Activated CD4-positive, alpha-beta T cell treated with anti-CD3 and anti-CD28 coated beads, Interleukin-2, amount 50 U/mL, for 4 hours (primary cell): Measurements from ENCODE around the gene CRYL1.
"Not testable (repeated sequence)": the region's sequence is repeated elsewhere in the genome, so short reads cannot be mapped to it uniquely, and the experiment has no call there.

Source experiments
- DNase-seq, 2 experiments: peaks; one replicate each; pipeline ENCODE4 v3.0.0-alpha.2; 2020

CRYL1 gene

GRCh38 chr13:20446900-20447299 is 78.8 kb downstream of the CRYL1 start:
- no peak for DNase-seq

DNA sequence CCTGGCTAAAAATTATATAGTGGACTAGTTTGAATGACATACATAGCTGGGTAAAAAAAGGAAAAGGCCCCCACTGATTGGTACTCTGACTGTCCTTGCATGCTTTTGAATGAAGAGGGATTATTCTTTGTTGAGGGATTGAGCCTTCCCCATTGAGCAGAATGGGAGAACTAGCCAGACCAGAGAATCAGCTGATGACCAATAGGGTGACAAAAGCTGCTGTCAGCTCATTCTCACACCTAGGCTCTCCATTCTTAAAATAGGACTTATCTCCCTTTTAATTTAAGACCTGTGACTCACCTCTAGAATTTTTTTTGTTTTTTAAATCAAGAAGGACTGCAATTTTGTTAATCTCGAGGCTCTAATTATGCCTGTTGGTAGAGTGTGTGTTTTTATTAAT is 79.3 kb downstream of the CRYL1 start:
- no peak for DNase-seq

GRCh38 chr13:20442798-20443381 is 82.8 kb downstream of the CRYL1 start:
- DNase-seq: no peak

DNA sequence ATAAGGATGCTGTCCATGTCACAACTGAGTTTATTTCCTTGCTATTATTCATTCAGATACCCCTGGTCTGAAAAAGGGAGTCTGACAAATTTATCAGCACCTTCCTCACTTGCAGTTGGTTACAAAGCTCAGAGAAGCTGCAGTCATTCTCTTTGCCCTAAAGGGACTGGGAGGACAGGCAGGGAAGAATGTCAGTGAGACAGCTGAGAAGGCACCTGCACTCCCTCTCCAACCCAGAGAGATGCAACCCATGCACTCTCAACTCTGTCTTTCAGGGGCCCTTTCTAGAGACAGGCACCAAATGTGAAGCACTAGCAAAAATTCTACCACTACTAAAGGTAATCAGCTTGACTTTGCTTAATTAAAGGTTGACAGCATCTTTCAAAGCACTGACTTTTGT is 83.3 kb downstream of the CRYL1 start:
- DNase-seq: no peak

DNA sequence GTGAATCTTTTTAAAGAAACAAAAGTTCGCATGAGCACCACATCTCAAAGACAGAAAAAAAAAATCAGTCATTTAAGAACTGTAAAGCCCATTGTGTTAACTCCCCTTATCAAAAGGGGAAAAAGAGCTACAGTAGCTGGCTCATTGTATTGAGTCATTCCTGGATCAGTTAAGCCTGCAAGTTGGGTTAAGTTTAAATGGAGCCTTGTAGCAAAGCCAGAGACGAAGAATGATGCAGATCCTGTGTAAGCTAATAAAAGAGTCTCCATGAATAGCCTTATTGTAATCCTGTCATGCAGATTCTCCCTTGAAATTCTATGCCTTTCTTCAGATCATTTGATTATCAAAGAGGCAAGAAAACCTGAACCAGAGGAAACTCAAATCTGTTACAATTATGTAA is 83.8 kb downstream of the CRYL1 start:
- no peak for DNase-seq

GRCh38 chr13:20441056-20441455 is 84.6 kb downstream of the CRYL1 start:
- no peak for DNase-seq

GRCh38 chr13:20439261-20439660 is 86.4 kb downstream of the CRYL1 start:
- no peak for DNase-seq

DNA sequence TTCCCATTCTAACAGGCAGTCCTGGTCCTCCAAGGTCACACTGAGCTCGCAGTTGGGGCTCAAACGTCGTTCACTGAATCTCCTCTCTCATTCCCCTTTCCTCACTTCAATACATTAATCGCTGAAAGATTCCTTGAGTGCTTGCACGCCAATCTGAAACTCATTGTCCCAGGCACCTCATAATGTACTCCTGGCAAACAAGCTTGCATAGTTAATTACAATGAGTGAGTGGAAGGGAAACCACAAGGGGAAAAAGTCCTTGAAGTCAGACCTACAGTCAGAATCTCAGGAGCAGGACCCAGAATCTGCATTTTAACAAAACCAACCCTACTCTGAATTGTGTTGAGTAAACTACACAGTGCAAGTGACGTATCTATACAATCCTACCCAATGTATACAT is 86.9 kb downstream of the CRYL1 start:
- no peak for DNase-seq

DNA sequence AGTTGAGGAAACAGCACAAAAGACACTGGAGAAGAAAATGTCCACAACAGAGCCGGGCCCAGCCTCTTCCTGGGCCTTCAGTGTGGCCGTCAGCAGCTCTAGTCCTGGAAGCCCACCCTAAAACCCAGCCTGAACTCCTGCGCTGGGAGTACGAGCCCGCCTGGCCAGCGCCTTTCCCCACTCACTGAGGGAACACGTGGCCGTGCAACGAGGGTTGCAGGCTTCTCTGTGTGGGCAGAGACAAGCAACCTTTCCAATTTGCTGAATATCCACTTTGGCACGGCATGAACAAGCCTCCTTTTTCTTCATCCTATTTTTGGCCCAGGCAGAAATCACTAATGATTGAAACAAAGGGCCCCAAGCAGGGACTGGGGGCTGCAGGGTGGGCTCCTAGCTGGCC is 89.2 kb downstream of the CRYL1 start:
- DNase-seq: no peak

DNA sequence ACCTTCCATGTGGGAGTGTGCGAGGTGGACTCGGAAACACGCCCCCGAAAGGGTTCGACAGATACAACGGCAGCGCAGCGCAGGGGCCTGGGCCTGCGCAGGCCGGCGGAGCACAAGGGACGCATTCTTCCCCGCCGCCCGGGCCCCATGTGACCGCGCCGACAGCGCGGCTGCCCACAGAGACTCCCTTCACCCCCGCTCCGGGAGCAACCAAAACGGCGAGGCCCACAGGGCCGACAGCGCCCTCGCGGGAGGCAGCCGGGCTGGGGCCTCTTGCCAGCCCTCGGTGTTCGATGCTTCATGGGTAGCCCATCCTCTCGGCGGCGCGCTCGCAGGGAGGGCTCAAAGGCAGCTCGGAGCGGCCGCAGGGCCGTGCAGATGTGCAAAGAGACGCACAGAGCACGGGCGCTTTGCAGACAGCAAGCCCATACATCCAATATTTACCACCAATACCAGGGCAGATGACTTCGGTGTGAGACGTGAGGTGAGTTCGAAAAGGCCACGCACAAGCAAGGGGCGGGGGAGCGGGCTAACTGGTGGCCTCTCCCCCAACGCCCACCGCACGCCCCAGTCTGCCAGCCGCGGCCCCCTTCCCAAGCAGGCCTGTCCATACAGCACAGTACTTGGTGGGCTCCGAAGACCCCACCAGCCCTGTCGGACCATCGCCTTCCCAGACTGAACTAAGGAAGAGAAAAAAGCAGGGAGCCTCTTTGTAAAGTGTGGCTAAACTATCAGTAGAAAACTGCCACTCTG is 89.9 kb downstream of the CRYL1 start:
- DNase-seq: no peak

- DNase-seq: not testable (repeated sequence)
Measured at GRCh38 chr13:20434210-20434609, 91.4 kb downstream of the CRYL1 start.

DNA sequence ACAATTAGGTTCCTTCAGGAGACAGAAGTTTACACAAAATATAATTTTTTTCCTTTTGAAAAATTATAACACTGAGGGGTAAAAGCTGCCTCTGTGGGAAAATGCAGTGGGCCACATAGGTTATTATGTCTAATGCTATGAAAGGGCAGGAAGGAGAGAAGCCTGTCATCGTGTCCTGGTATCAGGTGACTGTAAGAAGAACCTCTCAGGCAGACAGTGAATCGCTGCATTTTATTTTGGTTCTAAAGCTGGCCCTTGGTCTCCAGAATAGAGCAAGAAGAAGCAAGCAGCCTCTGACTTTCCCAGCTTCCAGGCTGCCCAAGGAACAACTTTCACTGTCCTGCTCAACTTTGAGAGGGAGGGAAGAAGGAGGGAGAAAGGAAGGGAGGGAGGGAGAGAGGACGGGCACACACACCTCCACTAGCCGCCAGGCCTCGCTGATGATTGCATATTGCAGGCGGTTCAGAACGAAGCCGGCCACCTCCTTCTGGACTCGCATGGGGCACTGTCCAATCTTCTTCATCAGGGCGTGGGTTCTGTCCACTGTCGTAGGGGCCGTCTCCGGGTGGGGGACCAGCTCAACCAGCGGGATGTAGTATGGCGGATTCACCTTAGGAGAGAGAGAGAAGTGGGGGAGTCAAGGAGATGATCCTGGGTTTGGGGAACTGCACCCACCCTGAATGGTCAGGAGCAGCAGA is 93.8 kb downstream of the CRYL1 start:
- DNase-seq: no peak

GRCh38 chr13:20431080-20431479 is 94.6 kb downstream of the CRYL1 start:
- no peak for DNase-seq

DNA sequence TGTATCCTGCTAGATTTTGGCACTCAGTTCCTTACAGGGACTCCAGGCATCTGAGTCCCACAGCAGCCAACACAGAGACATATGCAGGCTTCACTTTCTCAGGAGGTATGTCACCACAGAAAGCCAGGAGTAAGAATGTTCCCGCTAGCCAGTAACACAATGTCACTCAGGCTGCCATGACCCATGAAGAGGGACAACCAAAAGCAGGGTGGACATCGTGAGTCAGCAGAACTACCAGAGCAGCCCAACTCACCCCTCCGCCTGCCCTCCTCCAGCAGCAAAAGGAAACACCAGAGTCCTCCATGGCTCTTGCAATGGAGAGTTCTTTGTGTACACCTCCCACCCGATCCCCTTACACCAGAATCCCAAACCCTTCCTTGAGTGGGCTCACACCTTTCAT is 95.4 kb downstream of the CRYL1 start:
- no peak for DNase-seq

DNA sequence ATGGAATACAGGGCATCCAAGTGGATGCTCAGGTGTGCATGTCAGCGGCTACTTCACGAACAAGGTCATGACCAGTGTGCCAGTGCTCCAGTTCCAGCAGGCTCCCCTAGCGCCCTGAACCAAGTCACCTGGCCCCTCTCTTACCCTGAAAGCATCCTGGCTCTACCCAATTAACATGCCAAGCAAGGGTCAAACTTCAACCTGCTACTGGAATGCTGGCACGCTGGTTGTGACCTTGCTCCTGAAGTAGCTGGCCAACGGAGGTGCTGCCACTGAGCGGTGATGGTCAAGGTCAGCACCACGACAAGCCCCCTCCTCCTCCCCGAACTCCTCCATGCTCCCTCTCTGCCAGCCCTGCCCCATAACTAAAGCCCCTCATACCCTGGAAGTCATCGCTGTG is 96.0 kb downstream of the CRYL1 start:
- no peak for DNase-seq

DNA sequence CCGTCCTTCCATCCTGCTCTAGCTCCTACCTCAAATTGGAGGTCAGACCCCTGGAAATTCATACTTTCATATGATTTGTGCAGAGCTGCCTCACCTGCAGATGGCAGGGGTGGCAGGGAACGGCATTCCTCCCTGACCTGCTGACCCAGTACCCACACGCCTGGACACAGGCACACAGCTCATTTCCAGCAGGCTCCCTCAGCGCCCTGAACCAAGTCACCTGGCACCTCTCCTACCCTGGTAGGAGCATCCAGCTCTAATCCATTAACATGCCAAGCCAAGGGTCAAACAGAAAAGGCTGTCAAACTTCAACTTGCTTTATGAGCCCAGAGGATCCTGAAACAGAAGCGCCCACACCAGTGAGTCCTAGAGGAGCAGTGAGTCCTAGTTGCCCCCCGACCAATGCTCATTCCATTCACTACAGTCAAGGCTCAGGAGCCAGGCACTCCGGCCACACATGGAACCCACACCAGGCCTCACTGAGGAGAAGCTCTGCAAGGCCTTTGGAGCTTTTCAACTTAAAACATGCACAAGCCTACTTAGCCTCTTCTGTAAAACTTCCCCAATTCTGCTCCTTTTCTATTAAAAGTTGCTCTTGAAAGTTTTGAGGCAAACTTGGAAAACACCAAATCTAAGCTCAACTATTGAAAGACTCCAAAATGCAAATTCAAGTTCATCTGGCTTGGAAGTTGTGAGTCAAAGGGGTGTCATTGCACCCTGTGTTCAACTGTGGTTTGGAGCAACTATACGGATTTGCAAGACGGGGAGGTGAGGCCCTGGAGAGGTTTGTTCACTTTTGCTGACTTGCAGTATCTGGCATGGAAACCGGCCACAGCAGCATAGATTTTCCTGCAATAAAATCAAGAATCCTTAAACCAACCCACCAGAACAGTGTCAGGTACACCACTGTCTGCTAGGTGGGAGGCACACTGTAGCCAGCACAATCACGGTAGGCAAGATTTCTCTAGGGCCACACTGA is 96.7 kb downstream of the CRYL1 start:
- no peak for DNase-seq

DNA sequence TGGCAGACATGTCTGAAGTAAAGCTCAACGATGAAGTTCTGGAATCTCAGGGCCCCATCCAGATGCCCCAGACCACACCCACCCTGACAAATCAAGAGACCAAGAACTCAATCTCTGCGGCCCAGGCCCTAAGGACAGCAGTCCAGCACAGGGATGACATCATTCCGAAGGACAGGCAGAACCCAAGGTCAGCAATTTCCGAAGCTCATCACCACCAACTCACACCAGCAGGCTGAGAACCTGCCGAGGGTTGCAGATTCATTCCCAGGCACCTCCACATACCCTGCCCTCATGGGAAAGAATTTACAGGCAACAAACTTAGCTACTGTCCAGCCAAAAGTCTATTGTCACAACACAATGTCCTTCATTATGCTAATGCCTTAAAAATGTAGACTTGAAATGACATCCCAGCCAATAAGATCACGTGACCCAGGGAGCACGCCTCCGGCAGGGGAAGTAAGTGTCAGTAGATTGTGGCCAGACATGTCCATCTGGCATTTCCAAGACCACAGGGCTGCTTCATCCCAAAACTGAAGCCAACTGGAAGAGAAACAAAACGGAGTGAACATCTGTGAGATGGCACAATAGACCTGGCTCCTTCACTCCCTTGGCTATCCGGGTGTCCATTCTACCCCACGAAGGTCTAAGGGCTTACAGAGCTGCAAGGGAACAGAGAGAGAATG is 98.8 kb downstream of the CRYL1 start:
- no peak for DNase-seq

- DNase-seq: no peak
Measured at GRCh38 chr13:20425819-20426219, 99.8 kb downstream of the CRYL1 start.

- no peak for DNase-seq
Measured at GRCh38 chr13:20424949-20425348, 100.7 kb downstream of the CRYL1 start.

- DNase-seq: no peak
Measured at GRCh38 chr13:20424559-20424852, 101.2 kb downstream of the CRYL1 start.

DNA sequence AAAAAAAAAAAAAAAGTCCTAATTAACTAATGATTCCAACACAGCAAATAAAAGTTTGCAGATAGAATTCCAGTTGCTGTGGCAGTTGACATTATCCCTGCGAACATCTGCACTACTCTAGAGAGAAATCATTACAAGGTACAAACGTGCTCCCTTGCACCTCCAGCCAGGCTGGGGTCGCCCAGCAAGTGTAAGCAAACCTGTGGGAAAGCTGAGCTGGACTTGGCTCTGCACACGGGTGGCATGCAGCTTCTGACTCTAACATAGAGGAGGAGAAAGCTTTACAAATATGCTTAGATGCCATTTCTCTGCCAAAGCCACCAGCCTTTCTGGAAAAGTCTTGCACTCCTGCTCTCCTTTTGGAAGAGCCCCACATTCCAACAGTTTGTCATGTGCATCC is 103.3 kb downstream of the CRYL1 start:
- DNase-seq: no peak

GRCh38 chr13:20420938-20421337 is 104.7 kb downstream of the CRYL1 start:
- no peak for DNase-seq

GRCh38 chr13:20418953-20419352 is 106.7 kb downstream of the CRYL1 start:
- no peak for DNase-seq
